IPS-20b (cell line): ENCODE data around the gene TIGAR.

Experiments
- H3K27ac ChIP-seq: one replicate; pipeline ENCODE4 v1.5.1; 2013; ENCODE audit warnings: low read length
- H3K27me3 ChIP-seq: 2 replicates; pipeline ENCODE4 v1.6.1; 2013; ENCODE audit warnings: mild to moderate bottlenecking, low read length, inconsistent platforms; ENCODE audit not compliant: insufficient read depth
- H3K36me3 ChIP-seq: 2 replicates; pipeline ENCODE4 v1.6.1; 2013; ENCODE audit warnings: low read depth, mild to moderate bottlenecking, inconsistent platforms, low read length, moderate library complexity; ENCODE audit not compliant: insufficient read depth
- H3K4me1 ChIP-seq: 2 replicates; pipeline ENCODE4 v1.6.1; 2013; ENCODE audit warnings: mild to moderate bottlenecking, control low read depth, inconsistent platforms, low read length, moderate library complexity; ENCODE audit not compliant: insufficient read depth
- H3K4me3 ChIP-seq: 2 replicates; pipeline ENCODE4 v1.5.1; 2013; ENCODE audit warnings: mild to moderate bottlenecking, low read length, inconsistent platforms
- H3K9ac ChIP-seq: 2 replicates; pipeline ENCODE4 v1.6.1; 2013; ENCODE audit warnings: low read depth, mild to moderate bottlenecking, inconsistent platforms, low read length, moderate library complexity
- H3K9me3 ChIP-seq: 2 replicates; pipeline ENCODE4 v1.6.1; 2013; ENCODE audit warnings: mild to moderate bottlenecking, low read depth, low read length, inconsistent platforms; ENCODE audit not compliant: insufficient read depth

TIGAR gene

DNA sequence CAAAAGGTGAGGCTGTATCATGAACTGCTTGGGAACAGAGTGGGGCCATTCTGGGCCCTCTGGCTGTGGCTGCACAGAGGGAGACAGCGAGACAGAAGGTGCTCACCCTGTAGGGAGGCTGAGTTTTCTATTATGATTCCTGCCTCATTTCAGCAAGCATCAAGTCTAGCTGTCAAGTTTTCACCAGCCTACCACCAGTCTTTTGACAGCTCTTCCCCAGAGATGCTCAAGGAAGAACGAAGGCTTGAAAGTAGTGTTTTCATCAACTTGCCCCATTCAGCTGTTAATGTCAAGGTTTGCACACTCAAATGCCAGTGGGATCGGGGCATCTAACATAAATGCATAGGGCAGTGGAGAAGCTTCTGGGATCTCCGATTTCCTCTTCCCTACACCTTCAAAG is 48.5 kb downstream of the TIGAR start:
- Histone ChIP-seq H3K9ac (no peak overlapping the region), H3K36me3 (no peaks in the 10 kb centered on the region), H3K4me3 (no peak overlapping the region), H3K27me3 (no peaks in the 10 kb centered on the region), H3K9me3 (no peaks in the 10 kb centered on the region), H3K27ac (no peak overlapping the region), H3K4me1 (no peaks in the 10 kb centered on the region)

GRCh38 chr12:4370265-4370664 is 49.3 kb downstream of the TIGAR start:
- H3K27me3 ChIP-seq: no peaks in the 10 kb centered on the region
- no peaks in the 10 kb centered on the region for H3K9me3 ChIP-seq
- H3K4me1 ChIP-seq: no peaks in the 10 kb centered on the region
- no peak overlapping the region for H3K4me3 ChIP-seq
- no peak overlapping the region for H3K9ac ChIP-seq
- H3K27ac ChIP-seq: no peak overlapping the region
- no peaks in the 10 kb centered on the region for H3K36me3 ChIP-seq

GRCh38 chr12:4372653-4373052 is 51.6 kb downstream of the TIGAR start:
- H3K4me3 ChIP-seq: no peak overlapping the region
- H3K27me3 ChIP-seq: no peaks in the 10 kb centered on the region
- no peak overlapping the region for H3K9ac ChIP-seq
- H3K27ac ChIP-seq: no peak overlapping the region
- no peaks in the 10 kb centered on the region for H3K9me3 ChIP-seq
- H3K36me3 ChIP-seq: no peaks in the 10 kb centered on the region
- H3K4me1 ChIP-seq: no peaks in the 10 kb centered on the region

DNA sequence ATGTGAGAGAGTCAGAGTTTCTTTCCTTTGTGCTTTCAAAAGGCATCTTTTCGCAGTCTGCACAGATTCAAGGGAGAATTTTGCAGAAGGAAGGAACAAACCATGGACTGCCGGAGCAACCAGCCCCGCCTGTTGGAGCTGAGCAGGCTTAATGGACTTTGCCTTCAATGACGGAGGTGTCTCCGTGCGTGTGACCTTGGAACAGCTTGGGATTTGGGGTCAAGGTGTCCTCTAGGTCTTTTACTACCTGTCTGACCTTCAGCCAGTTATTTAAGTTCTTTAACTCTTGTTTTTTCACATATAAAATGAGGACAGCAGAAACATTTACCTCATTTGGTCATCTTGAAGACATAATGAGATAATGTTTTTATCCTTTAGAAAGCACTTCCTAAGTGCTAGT is 54.4 kb downstream of the TIGAR start:
- Histone ChIP-seq H3K9me3 (no peaks in the 10 kb centered on the region), H3K27me3 (no peaks in the 10 kb centered on the region), H3K36me3 (no peaks in the 10 kb centered on the region), H3K27ac (no peak overlapping the region), H3K4me1 (no peaks in the 10 kb centered on the region), H3K9ac (no peak overlapping the region), H3K4me3 (no peak overlapping the region)

- H3K4me3 ChIP-seq: peak overlapping the region; percentile 44; the same call in 1 of the 2 replicates
- H3K27me3 ChIP-seq: no peaks in the 10 kb centered on the region
- H3K36me3 ChIP-seq: no peaks in the 10 kb centered on the region
- H3K4me1 ChIP-seq: no peaks in the 10 kb centered on the region
- H3K9ac ChIP-seq: no peak overlapping the region
- H3K9me3 ChIP-seq: no peaks in the 10 kb centered on the region
- no peak overlapping the region for H3K27ac ChIP-seq
Measured at GRCh38 chr12:4378772-4379171, 57.8 kb downstream of the TIGAR start.

DNA sequence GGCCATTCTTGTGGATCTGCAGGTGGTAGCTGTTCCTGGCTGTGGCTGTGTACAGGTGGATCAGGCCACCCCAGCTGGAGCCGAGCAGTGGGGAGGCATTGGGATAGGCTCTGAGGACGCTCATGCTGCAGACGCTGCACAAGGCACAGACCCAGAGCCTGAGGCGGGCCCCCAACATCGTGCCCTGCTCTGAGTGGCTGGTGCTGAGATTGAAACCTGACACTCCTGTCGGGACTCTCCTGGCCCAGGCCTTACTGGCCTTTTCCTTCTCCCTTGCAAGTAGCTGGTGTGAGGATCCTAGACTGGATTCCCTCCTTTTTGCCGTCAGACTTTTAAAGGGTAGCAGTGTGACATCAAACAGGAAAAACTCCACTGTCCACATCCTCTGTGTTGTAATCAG is 58.4 kb downstream of the TIGAR start, which contains the start of gene FGF23:
FGF23 (minus strand) TSS at position 308 of the 400 bp plus-strand sequence; CDS start at position 178, 130 bp downstream.
- Histone ChIP-seq H3K27ac (no peak within 1 kb of the TSS), H3K4me1 (no peaks in the 10 kb centered on the region), H3K36me3 (no peaks in the 10 kb centered on the region), H3K9ac (no peak within 1 kb of the TSS), H3K27me3 (no peaks in the 10 kb centered on the region), H3K9me3 (no peaks in the 10 kb centered on the region), H3K4me3 (peak within 1 kb of the TSS; percentile 44; the same call in 1 of the 2 replicates)

DNA sequence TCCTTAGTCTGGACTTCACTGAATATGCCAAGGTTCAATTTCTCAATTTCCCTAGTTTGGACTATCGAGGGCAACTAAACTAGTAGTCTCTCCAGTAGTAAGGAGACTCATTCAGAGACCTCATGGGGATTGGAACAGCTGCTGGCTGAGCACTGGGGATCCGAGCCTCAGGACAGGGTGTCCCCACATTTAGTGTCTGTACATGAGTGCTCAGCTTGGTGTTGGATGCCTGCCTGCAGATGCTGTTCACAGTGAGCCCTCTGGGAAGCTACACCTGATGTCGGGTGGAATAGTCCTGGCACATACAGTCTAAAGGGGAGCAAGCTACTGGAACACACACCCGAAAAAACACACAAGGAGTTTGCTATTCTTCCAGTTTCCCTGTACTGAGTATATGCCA is 59.3 kb downstream of the TIGAR start:
- Histone ChIP-seq H3K9ac (no peak overlapping the region), H3K27ac (no peak overlapping the region), H3K27me3 (no peaks in the 10 kb centered on the region), H3K4me3 (no peak overlapping the region), H3K36me3 (no peaks in the 10 kb centered on the region), H3K9me3 (no peaks in the 10 kb centered on the region), H3K4me1 (no peaks in the 10 kb centered on the region)

- no peak overlapping the region for H3K9ac ChIP-seq
- no peak overlapping the region for H3K4me3 ChIP-seq
- H3K36me3 ChIP-seq: no peaks in the 10 kb centered on the region
- H3K27me3 ChIP-seq: no peaks in the 10 kb centered on the region
- H3K4me1 ChIP-seq: no peaks in the 10 kb centered on the region
- no peaks in the 10 kb centered on the region for H3K9me3 ChIP-seq
- no peak overlapping the region for H3K27ac ChIP-seq
Measured at GRCh38 chr12:4383304-4383865, 62.4 kb downstream of the TIGAR start.

- Histone ChIP-seq H3K9me3 (no peaks in the 10 kb centered on the region), H3K9ac (no peak overlapping the region), H3K4me3 (no peak overlapping the region), H3K4me1 (no peaks in the 10 kb centered on the region), H3K27me3 (no peaks in the 10 kb centered on the region), H3K36me3 (no peaks in the 10 kb centered on the region), H3K27ac (no peak overlapping the region)
Measured at GRCh38 chr12:4386801-4387200, 65.8 kb downstream of the TIGAR start.

DNA sequence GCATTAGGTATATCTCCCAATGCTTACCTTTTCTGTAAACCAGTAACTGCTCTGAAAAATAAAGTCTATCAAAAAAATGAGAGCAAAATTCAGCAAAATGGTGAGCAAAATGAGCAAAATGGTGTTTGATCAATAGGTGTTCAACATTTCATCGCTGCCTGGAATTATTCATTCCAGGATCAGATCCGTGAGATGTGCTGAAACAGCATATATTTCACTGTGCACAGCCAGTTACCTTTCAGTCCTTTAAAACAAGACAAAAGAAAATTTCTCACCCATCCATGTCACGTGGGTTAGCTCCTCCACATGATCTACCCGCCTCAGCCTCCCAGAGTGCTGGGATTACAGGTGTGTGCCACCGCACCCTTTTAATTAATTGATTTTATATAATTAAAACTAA is 66.6 kb downstream of the TIGAR start:
- Histone ChIP-seq H3K9me3 (no peaks in the 10 kb centered on the region), H3K27me3 (no peaks in the 10 kb centered on the region), H3K4me1 (no peaks in the 10 kb centered on the region), H3K36me3 (no peaks in the 10 kb centered on the region), H3K27ac (no peak overlapping the region), H3K4me3 (no peak overlapping the region), H3K9ac (no peak overlapping the region)

DNA sequence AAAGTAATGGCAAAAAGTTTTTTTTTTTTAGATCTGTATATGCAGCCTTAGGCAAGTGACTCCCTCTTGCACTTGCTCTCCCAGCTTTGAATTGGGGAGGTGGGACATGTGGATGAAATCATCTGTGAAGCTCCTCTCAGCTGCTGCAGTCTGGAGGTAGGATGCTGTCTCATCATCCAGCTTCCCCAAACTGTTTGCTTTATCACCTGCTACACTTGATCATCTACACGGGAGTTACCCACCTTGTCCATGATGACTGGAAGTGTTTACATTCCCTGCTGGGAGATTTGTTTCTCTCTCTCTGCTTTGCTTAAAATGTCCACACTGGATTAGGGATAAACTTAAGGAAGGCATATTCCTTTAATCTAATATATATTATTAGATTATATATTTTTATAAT is 67.0 kb downstream of the TIGAR start:
- H3K4me1 ChIP-seq: no peaks in the 10 kb centered on the region
- H3K36me3 ChIP-seq: no peaks in the 10 kb centered on the region
- no peak overlapping the region for H3K27ac ChIP-seq
- H3K9me3 ChIP-seq: no peaks in the 10 kb centered on the region
- H3K27me3 ChIP-seq: no peaks in the 10 kb centered on the region
- H3K9ac ChIP-seq: no peak overlapping the region
- H3K4me3 ChIP-seq: no peak overlapping the region

DNA sequence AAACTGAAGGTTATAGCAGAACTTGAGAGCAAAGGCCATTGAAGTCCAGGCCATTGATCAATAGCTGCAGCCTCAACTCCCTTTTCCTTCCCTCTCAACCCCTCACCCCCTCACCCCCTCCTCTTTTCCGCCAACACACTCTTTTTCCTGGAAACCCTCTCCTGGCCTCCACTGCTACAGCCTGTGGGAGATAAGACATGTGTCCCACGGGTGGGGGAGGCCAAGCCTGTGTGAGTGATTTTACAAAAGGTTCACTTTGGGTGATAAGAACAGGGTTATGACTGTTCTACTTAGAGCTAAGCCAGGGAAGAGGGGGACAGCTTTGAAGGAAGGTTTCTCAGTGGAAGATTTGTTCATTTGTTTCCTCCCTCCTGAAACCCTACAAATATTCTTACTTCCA is 67.6 kb downstream of the TIGAR start:
- no peaks in the 10 kb centered on the region for H3K4me1 ChIP-seq
- H3K9ac ChIP-seq: no peak overlapping the region
- no peaks in the 10 kb centered on the region for H3K36me3 ChIP-seq
- H3K9me3 ChIP-seq: no peaks in the 10 kb centered on the region
- H3K4me3 ChIP-seq: no peak overlapping the region
- no peak overlapping the region for H3K27ac ChIP-seq
- H3K27me3 ChIP-seq: no peaks in the 10 kb centered on the region
